IMR-90 (cell line): ENCODE measurements around the gene SYCP2. TPM values are rescaled to one million over a fixed set of nuclear protein-coding genes. Genes with fewer than 3 reads are reported as not detected.

Experiments
- ATAC-seq: fragments of 200-7000 bp; cut with Tn5 transposase; 2 replicates; pipeline ENCODE4 v1.9.1; 2020; ENCODE audit warnings: low read depth, mild to moderate bottlenecking, moderate library complexity
- Bru-seq: library from RNA; stranded (reverse); fragments of 400-500 nt; gene quantifications from one replicate; lab custom pipeline; 2021; lab: Mats Ljungman, UMichigan
- BruChase-seq, 2 experiments: library from RNA; stranded (reverse); fragments of 400-500 nt; gene quantifications; one replicate each; lab custom pipeline; 2021; lab: Mats Ljungman, UMichigan
- BruUV-seq: library from RNA; stranded (reverse); fragments of 400-500 nt; replicated peaks from 2 replicates; lab custom pipeline; 2021; lab: Mats Ljungman, UMichigan
- CTCF ChIA-PET: fragments of 300-600 bp; formaldehyde crosslinking; extraction: SDS; loops from one replicate; lab custom pipeline; 2021; ENCODE audit warnings: antibody characterized with exemption; lab: Yijun Ruan, JAX
- POLR2A ChIA-PET: fragments of 300-600 bp; sonication (Branson Sonifier 250); formaldehyde crosslinking; loops from one replicate; lab custom pipeline; 2022; ENCODE audit warnings: antibody characterized with exemption; ENCODE audit not compliant: unreplicated experiment; lab: Charles Lee
- DNase-seq: peaks from one replicate; pipeline ENCODE4 v3.0.0; 2013
- H2AFZ ChIP-seq: replicated peaks from 2 replicates; pipeline ENCODE3; 2013; ENCODE audit warnings: low read length, mild to moderate bottlenecking; ENCODE audit not compliant: poor library complexity
- H2AK5ac ChIP-seq: 2 replicates; pipeline ENCODE4 v1.6.1; 2013; ENCODE audit warnings: low read depth, low read length, inconsistent platforms
- H2AK9ac ChIP-seq: replicated peaks from 2 replicates; pipeline ENCODE3; 2013; ENCODE audit warnings: mild to moderate bottlenecking, low read depth, low read length, moderate library complexity; ENCODE audit not compliant: poor library complexity
- H2BK120ac ChIP-seq: 2 replicates; pipeline ENCODE4 v1.6.1; 2013; ENCODE audit warnings: low read depth, low read length, inconsistent platforms
- H2BK15ac ChIP-seq: 3 replicates; pipeline ENCODE4 v1.6.1; 2013; ENCODE audit warnings: low read depth, low read length, inconsistent platforms
- H2BK20ac ChIP-seq: 2 replicates; pipeline ENCODE4 v1.6.1; 2013; ENCODE audit warnings: low read depth, mild to moderate bottlenecking, inconsistent platforms, low read length, moderate library complexity
- H2BK5ac ChIP-seq: 2 replicates; pipeline ENCODE4 v1.6.1; 2013; ENCODE audit warnings: mild to moderate bottlenecking, low read depth, low read length, inconsistent platforms; ENCODE audit not compliant: poor library complexity, severe bottlenecking
- H3K14ac ChIP-seq: replicated peaks from 2 replicates; pipeline ENCODE4 v1.6.1; 2013; ENCODE audit warnings: low read depth, low read length, inconsistent platforms
- H3K18ac ChIP-seq: 2 replicates; pipeline ENCODE4 v1.6.1; 2013; ENCODE audit warnings: low read depth, low read length, control low read depth
- H3K23ac ChIP-seq: 2 replicates; pipeline ENCODE4 v1.6.1; 2013; ENCODE audit warnings: low read depth, low read length, inconsistent platforms
- H3K27ac ChIP-seq: 2 replicates; pipeline ENCODE4 v1.5.1; 2013; ENCODE audit warnings: mild to moderate bottlenecking, control low read depth, low read length; ENCODE audit not compliant: insufficient read depth
- H3K27me3 ChIP-seq: 2 replicates; pipeline ENCODE4 v1.6.1; 2013; ENCODE audit warnings: low read length; ENCODE audit not compliant: control insufficient read depth, insufficient read depth
- H3K36me3 ChIP-seq: 2 replicates; pipeline ENCODE4 v1.6.1; 2013; ENCODE audit warnings: low read length, mixed read lengths; ENCODE audit not compliant: control insufficient read depth, insufficient read depth
- H3K4ac ChIP-seq: 2 replicates; pipeline ENCODE4 v1.6.1; 2013; ENCODE audit warnings: low read depth, low read length, inconsistent platforms
- H3K4me1 ChIP-seq: 2 replicates; pipeline ENCODE4 v1.6.1; 2013; ENCODE audit warnings: low read length, mixed read lengths; ENCODE audit not compliant: control insufficient read depth, insufficient read depth
- H3K4me2 ChIP-seq: 2 replicates; pipeline ENCODE4 v1.6.1; 2013; ENCODE audit warnings: low read depth, mild to moderate bottlenecking, control low read depth, low read length, moderate library complexity
- H3K4me3 ChIP-seq: 2 replicates; pipeline ENCODE4 v1.5.1; 2013; ENCODE audit warnings: low read depth, mild to moderate bottlenecking, control low read depth, low read length, moderate library complexity; ENCODE audit not compliant: insufficient read depth
- H3K56ac ChIP-seq: 2 replicates; pipeline ENCODE4 v1.6.1; 2013; ENCODE audit warnings: low read length, inconsistent platforms; ENCODE audit not compliant: insufficient read depth; ENCODE audit errors: extremely low read depth
- H3K79me1 ChIP-seq, 2 experiments: 2 replicates each; pipeline ENCODE4 v1.6.1; 2013; ENCODE audit warnings: low read length in 2 of 2, inconsistent platforms in 1 of 2, low read depth in 1 of 2
- H3K9ac ChIP-seq: 2 replicates; pipeline ENCODE4 v1.6.1; 2013; ENCODE audit warnings: low read depth, low read length, control low read depth
- H3K9me1 ChIP-seq: 2 replicates; pipeline ENCODE4 v1.6.1; 2013; ENCODE audit warnings: low read length, inconsistent platforms; ENCODE audit not compliant: insufficient read depth
- H3K9me3 ChIP-seq: 2 replicates; pipeline ENCODE4 v1.6.1; 2013; ENCODE audit warnings: low read length; ENCODE audit not compliant: control insufficient read depth, insufficient read depth
- H4K20me1 ChIP-seq: 2 replicates; pipeline ENCODE4 v1.6.1; 2013; ENCODE audit warnings: low read length, inconsistent platforms; ENCODE audit not compliant: insufficient read depth
- H4K5ac ChIP-seq: 2 replicates; pipeline ENCODE4 v1.6.1; 2013; ENCODE audit warnings: mild to moderate bottlenecking, low read depth, low read length, control low read depth
- H4K8ac ChIP-seq, 2 experiments: 2 replicates each; pipeline ENCODE4 v1.6.1; 2013; ENCODE audit warnings: low read depth in 2 of 2, low read length in 2 of 2, control low read depth in 1 of 2, inconsistent platforms in 1 of 2
- H4K91ac ChIP-seq: 2 replicates; pipeline ENCODE4 v1.6.1; 2013; ENCODE audit warnings: low read depth, low read length, inconsistent platforms; ENCODE audit not compliant: insufficient read depth
- BHLHE40 ChIP-seq: fragments of 150-350 bp; IDR thresholded peaks from 2 replicates; pipeline ENCODE4 v1.6.1; 2016; ENCODE audit warnings: mild to moderate bottlenecking, low read depth, low read length
- NFE2L2 ChIP-seq: fragments of 150-350 bp; IDR thresholded peaks from 2 replicates; pipeline ENCODE4 v1.6.1; 2016; ENCODE audit warnings: low read depth, mild to moderate bottlenecking, low read length
- RFX5 ChIP-seq: IDR thresholded peaks from 2 replicates; pipeline ENCODE4 v1.8.0; 2012; ENCODE audit warnings: low read depth, mild to moderate bottlenecking, low read length, moderate library complexity
- WGBS, 2 experiments: methylation state at CpG; one replicate each; pipeline versions ENCODE4 v1.1.5 to v1.1.7; 2013; ENCODE audit warnings: missing lambda C conversion rate in 2 of 2; ENCODE audit not compliant: insufficient read length in 1 of 2; ENCODE audit errors: extremely low coverage in 2 of 2; 5-methylcytosine and 5-hydroxymethylcytosine counted together
- dilution Hi-C: fragments of 300-500 bp; cut with HindIII; formaldehyde crosslinking; loops from one replicate; pipeline ENCODE4 v1.14.3; 2018; ENCODE audit warnings: low sequenced_read_pairs; ENCODE audit not compliant: unreplicated experiment
- in situ Hi-C: fragments of 300-500 bp; cut with MboI; formaldehyde crosslinking; loops from 3 replicates; pipeline ENCODE4 v1.14.3; 2019; ENCODE audit warnings: low sequenced_read_pairs, inconsistent platforms, mixed read lengths
- intact Hi-C: fragments of 100-400 bp; cut with micrococcal nuclease; formaldehyde crosslinking; loops from 2 replicates; pipeline ENCODE4 v1.10.0; 2022
- long read RNA-seq: library from polyadenylated mRNA; unstranded; transcript quantifications from one replicate; pipeline ENCODE4 v2.0.0, GENCODE V29; 2021; ENCODE audit not compliant: unreplicated experiment
- polyA plus RNA-seq, 3 experiments: library from polyadenylated mRNA; depleted of rRNA; stranded (reverse); fragments of >200 nt; gene quantifications; 2 replicates each; pipeline ENCODE4 v1.2.3, GENCODE V29; 2012; ENCODE audit warnings: low replicate concordance in 1 of 3
- total RNA-seq: library from RNA; depleted of rRNA; stranded (reverse); fragments of >200 nt; gene quantifications from 2 replicates; pipeline ENCODE4 v1.2.3, GENCODE V29; 2012; rRNA removed

Gene SYCP2
- total RNA-seq (0.18 and 0.56 TPM in 2 replicates), polyA plus RNA-seq (2012; rRNA removed) (0.22 and 0.31 TPM in 2 replicates), Bru-seq, nascent RNA (percentile 24 among the genes with signal in this experiment), BruChase-seq, experiment 1, labeled RNA remaining after a 6-hour chase (percentile 28 among the genes with signal in this experiment), BruChase-seq, experiment 2, labeled RNA remaining after a 2-hour chase (percentile 33 among the genes with signal in this experiment)
- polyA plus RNA-seq (2012; cell fraction: cytosol; rRNA removed): not detected in 2 replicates
- polyA plus RNA-seq (2012; cell fraction: nucleus; rRNA removed; ENCODE audit: low replicate concordance): 0.15 and 1.3 TPM in 2 replicates
- long read RNA-seq: 0 reads

GRCh38 chr20:59933296-59933848, at the start of gene SYCP2:
TSS of gene SYCP2 (minus strand) at chr20:59933637. CDS start at chr20:59922413, 11,224 bp downstream.
- Histone ChIP-seq H3K79me1 (peaks cover under 1 to 5% of the 10 kb centered on the region in 2 experiments; a peak in 1 of 4 replicates), H2AK5ac (no peak within 1 kb of the TSS), H3K36me3 (no peaks in the 10 kb centered on the region), H3K4ac (0 out of 2 replicates have a peak within 1 kb of the TSS, but pooled peaks have one; percentile 3), H3K14ac (peak within 1 kb of the TSS; percentile 37; the same call in 1 of the 2 replicates), H3K56ac (no peak within 1 kb of the TSS), H2AK9ac (peak within 1 kb of the TSS; percentile 75), H3K4me2 (peak within 1 kb of the TSS; percentile 77), H2BK20ac (no peak within 1 kb of the TSS), H4K5ac (no peak within 1 kb of the TSS), H3K27ac (no peak within 1 kb of the TSS), H2AFZ (peak within 1 kb of the TSS; percentile 97), H3K18ac (no peak within 1 kb of the TSS), H3K4me3 (peak within 1 kb of the TSS; percentile 51), H3K9me1 (no peaks in the 10 kb centered on the region), H2BK15ac (no peak within 1 kb of the TSS), H3K9ac (no peak within 1 kb of the TSS), H2BK5ac (no peak within 1 kb of the TSS), H4K20me1 (peaks cover 4% of the 10 kb centered on the region), H4K91ac (peak within 1 kb of the TSS; percentile 34; the same call in 1 of the 2 replicates), H3K9me3 (no peaks in the 10 kb centered on the region), H2BK120ac (peak within 1 kb of the TSS; percentile 19), H3K4me1 (no peaks in the 10 kb centered on the region; the same call in 1 of the 2 replicates), H3K27me3 (no peaks in the 10 kb centered on the region), H4K8ac (peak within 1 kb of the TSS; percentile 52 to 56; a peak in 2 of 4 replicates), H3K23ac (no peak within 1 kb of the TSS; the same call in 1 of the 2 replicates)
- ChIA-PET POLR2A (no interaction called here), CTCF (interaction anchor here (0.7 to 1.7 kb wide), 8 partner anchors 11 to 1364 kb away, joined by 3 to 8 read pairs (median 4); no protein-coding TSS in a partner anchor)
- ATAC-seq (peak; percentile 56), DNase-seq (no peak)
- BruUV-seq: no TSS peak
- intact Hi-C loops: no loop called here
- in situ Hi-C loops: no loop called here
- TF ChIP-seq RFX5: no peak
- no peak for TF ChIP-seq NFE2L2
- no peak for TF ChIP-seq BHLHE40
- dilution Hi-C loops: no loop called here
- 0% methylated on average over 1 of the region's 65 CpGs; no CpG with 5 or more reads in 1 of the 2 experiments for WGBS, 2 experiments
